Measurements from ENCODE around the gene CDK5R2.
A peak's percentile ranks its signal among the peaks of the same experiment; 100 is the strongest.
"Not testable (repeated sequence)": the region's sequence is repeated elsewhere in the genome, so short reads cannot be mapped to it uniquely, and the experiment has no call there.

The CDK5R2 gene

DNA sequence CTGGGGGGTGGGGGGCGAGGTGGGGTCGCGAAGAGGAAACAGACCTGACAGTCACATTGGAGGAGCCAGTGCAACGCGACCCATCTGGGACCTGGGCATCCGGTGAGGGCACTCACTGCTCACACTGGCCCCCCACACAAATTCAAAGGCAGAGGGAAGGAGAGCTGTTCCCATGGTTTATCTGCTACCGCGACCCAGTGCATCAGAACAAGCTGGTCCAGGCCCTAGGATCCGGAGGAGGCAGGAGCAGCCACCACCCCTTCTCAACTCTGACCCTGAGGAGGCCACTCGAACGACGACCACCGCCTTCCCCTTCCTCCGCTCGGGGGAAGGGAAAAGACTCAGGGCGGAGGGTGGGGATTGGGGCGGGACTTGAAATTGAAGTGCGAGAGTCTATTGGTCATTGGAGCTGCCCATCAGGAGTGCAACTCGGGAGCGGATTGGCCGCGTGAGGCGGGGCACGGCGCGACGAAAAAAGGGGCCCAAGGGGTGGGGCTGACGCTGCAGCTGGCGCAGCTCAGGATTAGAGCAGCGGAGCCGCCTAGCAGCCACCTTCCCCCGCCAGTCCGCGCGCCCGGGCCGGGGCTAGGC is at the start of gene CDK5R2:
TSS of gene CDK5R2 (plus strand) at position 526 of the 591 bp plus-strand sequence. CDS start 155 bp downstream, outside the sequence.
- DNase-seq = peak; percentile 39 to 87

DNA sequence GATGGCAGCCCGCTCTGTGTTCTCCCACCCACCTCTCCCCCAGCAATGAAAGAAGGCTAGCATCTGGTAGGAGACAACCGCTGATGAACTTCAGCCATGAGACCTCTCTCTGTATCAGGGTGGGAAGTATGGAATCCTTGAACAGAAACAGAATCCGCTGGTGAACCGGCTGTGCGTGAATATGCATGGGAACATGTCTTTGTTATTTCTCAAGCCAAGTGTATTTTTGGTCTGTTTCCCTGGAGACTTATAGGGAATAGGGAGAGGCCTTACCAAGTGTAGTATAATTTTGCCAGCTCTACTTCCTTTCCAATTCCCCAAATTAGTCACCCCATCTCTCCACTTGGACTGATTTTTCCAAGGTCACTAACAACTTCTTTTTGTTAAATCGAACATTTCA is 48.7 kb upstream of the CDK5R2 start:
- no peak for DNase-seq

- no peak for DNase-seq
Measured at GRCh38 chr2:218920504-218920903, 39.0 kb upstream of the CDK5R2 start.

DNA sequence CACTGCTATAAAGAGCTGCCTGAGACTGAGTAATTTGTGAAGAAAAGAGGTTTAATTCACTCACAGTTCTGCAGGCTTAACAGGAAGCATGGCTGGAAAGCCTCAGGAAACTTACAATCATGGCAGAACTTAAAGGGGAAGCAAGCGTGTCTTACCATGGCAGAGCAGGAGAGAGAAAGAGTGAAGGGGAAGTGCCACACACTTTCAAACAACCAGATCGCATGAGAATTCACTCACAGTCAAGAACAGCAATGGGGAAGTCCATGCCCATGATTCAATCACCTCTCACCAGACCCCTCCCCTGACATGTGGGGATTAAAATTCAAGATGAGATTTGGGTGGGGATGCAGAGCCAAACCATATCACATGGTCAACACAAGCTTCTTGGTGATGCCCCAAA is 34.7 kb upstream of the CDK5R2 start:
- DNase-seq = no peak

DNA sequence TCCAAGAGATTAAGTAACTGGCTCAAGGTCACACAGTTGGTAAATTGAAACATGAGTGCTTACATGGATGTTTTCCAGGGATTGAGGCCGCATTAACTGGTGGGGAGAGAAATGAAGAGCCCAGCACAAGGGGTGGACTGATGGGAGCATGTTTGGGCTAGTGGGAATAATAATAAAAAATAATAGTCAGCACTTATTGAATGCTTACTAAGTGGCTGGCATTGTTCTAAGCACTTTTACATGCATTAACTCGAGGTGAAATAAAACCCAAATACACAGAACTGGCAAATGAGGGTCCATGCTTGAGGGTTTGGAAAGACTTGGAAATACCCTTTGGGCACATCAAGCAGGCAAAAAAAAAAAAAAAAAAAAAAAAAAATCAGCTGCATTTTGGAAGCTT is 34.0 kb upstream of the CDK5R2 start:
- no peak for DNase-seq

DNA sequence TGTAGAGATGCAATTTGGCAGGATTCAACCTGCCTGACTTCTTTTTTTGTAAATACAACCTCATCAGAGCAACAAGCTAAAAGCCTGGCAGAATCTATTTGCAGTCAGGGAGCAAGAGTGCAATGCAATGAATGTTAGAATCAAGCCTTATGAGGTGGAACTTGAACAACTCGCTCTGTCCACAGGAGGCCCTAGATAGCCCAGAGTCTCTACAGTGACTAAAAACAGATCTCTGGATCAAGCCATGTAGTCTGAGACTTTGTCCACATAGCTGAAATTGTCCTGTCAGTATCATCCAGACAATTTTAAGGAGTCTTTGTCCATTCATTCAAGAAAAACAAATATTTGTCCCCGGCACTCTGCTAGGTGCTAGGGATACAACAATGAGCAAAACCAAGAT is 32.0 kb upstream of the CDK5R2 start:
- no peak for DNase-seq

GRCh38 chr2:218927876-218928275 is 31.6 kb upstream of the CDK5R2 start:
- no peak for DNase-seq

DNA sequence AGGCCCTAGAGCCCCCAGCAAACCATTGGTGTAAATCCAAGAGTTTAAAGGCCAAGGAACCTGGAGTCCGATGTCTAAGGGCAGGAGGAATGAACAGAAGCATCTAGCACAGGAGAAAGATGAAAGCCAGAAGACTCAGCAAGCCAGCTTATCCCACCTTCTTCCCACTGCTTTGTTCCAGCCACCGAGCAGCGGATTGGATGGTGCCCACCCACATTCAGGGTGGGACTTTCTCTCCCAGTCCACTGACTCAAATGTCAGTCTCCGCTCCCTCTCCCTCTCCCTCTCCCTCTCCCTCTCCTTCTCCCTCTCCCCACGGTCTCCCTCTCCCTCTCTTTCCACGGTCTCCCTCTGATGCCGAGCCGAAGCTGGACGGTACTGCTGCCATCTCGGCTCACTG is 29.0 kb upstream of the CDK5R2 start:
- DNase-seq = not testable (repeated sequence)

GRCh38 chr2:218931751-218932150 is 27.7 kb upstream of the CDK5R2 start:
- not testable (repeated sequence) for DNase-seq

DNA sequence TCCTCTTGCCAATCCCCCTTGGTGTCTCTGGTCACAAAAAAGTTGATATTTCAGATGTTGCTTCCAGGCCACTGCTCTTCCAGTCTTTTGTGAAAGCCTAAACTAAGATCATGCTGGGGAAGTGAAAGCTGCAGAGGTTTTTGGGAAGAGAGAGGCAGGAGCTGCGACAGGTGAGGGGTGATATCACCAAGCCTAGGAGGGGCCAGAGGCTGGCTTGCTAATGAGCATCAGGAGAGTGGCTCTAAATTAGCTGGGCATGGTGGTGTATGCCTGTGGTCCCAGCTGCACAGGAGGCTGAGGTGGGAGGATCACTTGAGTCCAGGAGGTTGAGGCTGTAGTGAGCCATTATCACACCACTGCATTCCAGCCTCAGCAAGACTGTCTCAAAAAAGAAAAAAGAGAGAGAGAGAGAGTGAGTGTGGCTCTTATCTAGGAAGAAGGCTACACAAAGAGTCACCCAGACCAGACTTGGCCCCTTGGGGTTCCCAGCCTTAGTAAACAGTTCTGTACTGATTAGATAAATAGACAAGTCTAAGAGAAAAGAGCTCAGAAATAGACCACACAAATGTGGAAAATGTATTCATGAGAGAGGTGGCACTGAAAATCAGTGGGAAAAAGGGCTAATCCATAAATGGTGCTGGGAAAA is 14.6 kb upstream of the CDK5R2 start:
- no peak for DNase-seq

DNA sequence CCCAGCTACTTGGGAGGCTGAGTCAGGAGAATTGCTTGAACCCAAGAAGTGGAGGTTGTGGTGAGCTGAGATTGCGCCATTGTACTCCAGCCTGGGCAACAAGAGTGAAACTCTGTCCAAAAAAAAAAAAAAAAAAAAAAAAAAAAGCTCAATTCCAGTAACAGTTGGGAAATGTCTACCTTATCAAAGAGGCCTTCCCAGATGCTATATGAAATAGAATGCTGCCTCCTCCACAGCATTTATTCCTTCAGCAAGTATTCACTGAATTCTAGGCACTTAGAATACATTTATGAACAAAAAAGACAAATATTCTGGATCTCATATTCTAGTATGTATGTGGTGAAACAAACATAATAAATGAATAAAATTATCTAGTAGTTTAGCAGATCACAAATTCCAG is 12.8 kb upstream of the CDK5R2 start:
- no peak for DNase-seq

DNA sequence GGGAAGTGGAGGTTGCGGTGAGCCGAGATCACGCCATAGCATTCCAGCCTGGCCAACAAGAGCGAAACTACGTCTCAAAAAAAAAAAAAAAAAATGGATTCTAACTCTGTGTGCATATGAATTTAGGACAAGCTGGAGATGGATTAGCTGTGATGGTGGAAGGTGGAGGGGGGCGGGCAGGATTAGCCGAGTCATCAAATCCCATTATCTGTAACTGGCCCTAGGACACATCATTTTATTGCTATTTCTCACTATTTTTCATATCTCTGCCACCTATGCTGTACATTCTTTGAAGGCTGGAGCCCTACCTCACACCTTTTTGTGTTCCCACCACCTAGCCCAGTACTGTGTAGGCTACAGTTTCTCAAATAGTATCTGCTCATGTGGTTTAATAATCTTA is 7.3 kb upstream of the CDK5R2 start:
- no peak for DNase-seq

DNA sequence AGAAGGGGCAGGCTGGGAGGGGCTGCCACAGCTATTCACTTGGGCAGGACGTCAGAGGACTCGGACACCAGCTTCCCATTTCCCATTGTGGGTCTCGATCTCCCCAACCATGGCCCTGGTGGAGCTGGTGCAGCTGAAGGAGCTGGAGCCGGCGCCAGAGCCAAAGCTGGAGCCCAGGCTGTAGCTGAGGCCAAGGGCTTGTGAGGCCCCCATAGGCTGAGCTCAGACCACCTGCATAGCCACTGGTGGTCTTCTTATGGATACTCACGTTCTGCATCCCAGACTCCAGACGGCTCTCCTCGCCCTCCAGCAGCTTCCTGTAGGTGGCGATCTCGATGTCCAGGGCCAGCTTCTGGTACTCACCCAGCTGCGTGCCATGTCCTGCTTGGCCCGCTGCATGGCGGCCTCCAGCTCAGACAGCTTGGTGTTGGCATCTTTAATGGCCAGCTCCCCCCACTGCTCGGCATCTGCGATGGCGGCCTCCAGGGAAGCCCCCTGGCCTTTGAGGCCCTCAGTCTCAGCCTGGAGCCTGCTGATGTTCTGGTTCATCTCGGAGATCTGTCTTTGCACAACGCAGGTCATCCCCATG is 6.0 kb upstream of the CDK5R2 start:
- DNase-seq = no peak

DNA sequence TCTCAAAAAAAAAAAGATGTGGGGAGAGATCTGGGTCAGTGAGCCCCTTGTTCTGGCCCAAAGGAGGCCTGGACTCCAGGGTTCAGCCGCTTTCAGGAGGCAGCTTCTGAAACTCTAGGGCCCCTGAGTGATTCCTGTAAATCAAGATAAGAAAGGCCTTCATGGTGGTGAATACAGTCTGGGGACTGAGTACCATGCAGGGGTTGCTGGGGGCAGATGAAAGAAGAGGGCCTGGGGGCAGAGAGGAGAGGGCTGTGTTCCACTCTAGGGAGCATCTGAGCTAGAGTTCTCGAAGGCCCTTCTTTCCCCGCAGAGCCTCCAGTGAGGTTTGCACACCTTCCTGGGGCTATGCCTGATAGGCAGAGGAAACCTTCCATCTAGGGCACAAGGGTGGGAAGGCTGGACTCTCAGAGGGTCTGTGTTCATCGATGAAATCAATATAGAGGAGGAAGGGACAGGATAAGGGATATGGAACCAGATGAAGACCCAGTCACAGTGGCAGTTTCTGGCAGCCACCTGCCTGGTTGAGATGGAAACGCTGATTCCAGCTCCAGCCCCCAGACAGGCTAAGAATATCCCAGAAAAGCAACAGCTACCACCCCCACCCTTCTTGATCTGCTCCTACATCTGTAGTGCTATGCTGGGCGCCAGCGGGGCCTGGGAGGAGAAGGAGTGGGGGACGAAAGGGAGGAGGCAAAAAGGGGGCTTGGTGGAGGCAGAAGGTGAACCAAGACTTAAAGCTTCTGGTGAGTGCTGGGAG is 4.7 kb upstream of the CDK5R2 start:
- no peak for DNase-seq

- DNase-seq = no peak
Measured at GRCh38 chr2:218956039-218956438, 3.4 kb upstream of the CDK5R2 start.

DNA sequence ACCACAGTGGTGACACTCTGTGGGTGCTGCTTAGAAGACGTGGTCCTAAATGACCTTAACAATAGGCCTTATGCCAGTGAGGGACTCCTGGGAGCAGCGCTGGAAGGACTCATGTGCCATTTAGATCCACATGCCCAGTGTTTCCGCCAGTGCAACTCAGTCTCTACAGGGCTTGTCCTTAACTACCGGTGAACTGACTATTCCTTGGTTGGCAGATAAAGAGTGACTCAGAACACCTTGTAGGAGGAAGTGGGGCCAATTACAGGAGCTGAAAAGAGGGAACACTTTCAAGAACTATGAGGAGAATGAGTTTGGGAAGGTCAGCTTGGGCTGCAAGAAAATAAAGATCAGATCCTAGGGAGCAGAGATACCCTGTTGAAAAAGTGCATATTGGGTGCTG is 1.8 kb upstream of the CDK5R2 start:
- DNase-seq = no peak

GRCh38 chr2:218958276-218958675 is 1.2 kb upstream of the CDK5R2 start:
- no peak for DNase-seq

GRCh38 chr2:218959761-218960308 is 369 bp downstream of the CDK5R2 start:
- DNase-seq = no peak

DNA sequence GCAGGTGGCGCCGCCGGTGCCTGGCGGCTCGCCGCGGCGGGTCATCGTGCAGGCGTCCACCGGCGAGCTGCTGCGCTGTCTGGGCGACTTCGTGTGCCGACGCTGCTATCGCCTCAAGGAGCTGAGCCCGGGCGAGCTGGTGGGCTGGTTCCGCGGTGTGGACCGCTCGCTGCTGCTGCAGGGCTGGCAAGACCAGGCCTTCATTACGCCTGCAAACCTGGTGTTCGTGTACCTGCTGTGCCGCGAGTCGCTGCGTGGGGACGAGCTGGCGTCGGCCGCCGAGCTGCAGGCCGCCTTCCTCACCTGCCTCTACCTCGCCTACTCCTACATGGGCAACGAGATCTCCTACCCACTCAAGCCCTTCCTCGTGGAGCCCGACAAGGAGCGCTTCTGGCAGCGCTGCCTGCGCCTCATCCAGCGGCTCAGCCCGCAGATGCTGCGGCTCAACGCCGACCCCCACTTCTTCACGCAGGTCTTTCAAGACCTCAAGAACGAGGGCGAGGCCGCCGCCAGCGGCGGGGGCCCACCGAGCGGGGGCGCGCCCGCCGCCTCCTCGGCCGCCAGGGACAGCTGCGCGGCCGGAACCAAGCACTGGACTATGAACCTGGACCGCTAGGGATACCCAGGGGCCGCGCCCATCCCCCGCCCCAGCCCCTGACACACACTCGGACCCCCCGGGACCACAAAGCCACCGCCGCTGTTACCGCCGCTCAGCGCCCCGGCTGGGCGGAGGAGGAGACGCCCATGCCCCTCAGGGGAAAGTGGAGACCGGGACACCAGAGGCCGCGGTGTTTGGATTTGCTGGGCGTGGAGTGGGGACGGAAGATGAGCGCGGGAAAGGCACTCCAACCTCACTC is 1.1 kb downstream of the CDK5R2 start:
- no peak for DNase-seq

- no peak for DNase-seq
Measured at GRCh38 chr2:218961229-218961628, 1.8 kb downstream of the CDK5R2 start.

GRCh38 chr2:218961651-218962570 is 2.4 kb downstream of the CDK5R2 start:
- no peak for DNase-seq

Measured in cerebellar nuclear complex (tissue), 1 donor.